ENCODE results near the gene XPNPEP2.

The XPNPEP2 gene

DNA sequence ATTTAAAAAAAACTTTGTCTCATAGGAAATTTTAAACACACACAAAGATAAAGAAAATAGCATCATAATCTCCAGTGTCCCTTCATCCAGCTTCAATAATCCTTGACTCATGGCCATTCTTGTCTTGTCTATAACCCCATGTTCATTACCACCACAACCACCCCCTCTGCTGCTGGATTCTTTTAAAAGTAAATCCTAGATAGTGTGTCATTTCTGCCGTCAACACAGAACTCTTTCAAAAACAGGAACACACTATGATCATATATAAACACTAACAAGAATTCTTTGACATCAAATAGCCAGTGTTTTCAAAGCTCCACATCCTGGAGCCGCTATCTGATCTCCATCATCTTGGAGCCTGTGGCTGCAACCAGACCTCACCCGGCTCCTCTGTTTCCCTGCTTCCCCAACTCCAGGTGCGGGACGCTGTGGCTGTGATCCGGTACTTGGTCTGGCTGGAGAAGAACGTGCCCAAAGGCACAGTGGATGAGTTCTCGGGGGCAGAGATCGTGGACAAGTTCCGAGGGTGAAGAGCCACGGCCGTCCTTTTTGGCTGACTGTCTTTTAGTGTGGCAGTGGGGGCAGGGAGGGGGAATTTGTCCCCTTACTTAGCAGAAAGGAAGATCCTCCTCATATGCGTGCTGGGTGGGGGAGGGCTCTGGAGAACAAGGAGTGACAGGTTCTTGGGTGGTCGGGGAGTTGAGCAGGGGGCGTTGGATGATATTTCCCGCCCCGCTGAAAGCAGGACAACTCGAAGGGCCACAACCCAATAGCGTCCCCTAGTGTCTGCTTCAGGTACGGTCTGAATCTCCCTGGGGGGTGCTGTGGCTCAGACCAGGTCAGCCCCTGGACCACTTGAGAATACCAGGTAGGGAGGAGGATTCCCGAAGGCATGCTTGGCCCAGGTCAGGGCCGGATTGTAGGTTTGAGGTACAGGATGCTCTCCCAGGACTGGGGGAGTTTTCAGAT is 15.6 kb downstream of the XPNPEP2 start:
- peak; percentile 9 for DNase-seq

DNA sequence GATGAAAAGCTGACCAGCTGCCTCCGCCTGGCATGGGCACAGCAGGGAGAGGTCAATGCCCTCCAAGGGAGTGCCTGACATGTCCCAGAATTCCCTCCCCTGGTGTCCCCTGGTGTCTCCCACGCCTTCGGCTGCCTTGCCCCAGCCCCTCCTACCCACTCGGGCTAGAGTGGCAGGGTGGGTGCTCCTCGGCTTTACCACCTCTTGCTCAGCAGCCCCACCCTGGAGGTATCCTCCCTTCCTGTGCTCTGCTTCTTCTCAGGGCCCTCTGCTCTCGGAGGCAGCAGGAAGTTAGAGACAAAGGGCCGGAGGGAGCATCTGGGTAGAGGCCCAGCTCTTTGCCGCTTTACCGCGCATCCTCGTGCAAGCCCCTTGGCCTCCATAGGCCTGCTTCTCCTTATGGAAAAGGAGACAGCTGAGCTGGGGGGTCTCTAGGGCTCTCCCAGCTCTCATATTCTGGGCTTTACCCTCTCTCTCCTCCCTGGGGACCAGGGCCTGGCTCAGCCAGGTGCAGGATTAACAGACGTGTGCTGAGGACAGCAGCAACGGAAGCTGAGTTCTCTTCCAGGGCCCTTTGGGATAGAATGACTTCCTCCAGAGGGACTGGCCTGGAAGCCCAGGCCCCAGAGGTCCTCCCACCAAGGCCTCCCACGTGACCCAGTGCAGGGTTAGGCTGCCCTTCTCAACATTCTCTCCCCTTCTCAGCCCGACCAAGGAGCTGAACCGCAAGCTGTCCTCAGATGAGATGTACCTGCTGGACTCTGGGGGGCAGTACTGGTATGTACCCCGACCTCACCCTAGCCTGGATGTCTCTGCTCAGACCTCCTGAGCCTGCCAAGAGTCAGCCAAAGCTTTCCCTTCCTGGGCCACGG is 17.2 kb downstream of the XPNPEP2 start:
- DNase-seq = peak; percentile 62

DNA sequence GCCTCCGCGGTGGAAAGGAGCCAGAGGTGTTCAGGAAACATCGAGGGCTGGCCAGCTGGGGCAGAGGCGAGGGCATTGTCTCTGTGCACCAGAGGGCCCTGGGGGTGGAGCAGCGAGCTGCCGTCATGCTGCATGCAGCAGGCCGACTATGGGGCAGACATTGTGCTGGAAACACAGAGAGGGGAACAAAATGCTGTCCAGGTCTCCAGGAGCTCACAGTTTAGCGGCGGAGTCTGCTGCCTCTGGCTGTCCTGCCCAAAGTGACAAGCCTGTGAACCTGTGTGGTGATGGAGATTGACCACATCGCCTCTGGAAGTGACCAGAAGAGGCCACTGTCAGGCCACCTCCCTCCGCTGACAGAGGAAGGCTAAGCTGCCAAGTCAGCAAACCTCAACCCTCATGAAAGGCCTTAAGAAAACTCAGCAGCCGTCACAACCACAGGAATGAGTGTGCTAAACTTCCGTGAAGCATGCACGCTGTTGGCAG is 20.8 kb downstream of the XPNPEP2 start:
- peak; percentile 69 for DNase-seq

DNA sequence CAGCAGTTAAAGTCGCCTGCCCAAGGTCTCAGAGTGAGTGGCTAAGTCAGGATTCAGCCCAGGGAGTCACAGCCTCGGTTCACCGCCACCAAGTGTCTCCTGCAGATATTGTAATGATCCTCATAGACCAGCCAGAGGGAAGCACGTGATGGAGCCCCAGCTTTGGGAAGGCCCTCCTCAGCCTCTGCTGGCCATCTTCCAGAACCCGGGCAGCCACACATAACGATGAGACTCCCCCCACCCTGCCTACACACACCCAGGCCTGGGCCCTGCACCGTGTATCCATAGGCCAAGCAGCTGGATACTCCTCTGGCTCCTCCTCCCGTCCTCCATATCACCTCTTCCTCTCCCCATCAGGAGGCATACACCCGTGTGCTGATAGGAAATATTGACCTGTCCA is 21.4 kb downstream of the XPNPEP2 start:
- DNase-seq = no peak

DNA sequence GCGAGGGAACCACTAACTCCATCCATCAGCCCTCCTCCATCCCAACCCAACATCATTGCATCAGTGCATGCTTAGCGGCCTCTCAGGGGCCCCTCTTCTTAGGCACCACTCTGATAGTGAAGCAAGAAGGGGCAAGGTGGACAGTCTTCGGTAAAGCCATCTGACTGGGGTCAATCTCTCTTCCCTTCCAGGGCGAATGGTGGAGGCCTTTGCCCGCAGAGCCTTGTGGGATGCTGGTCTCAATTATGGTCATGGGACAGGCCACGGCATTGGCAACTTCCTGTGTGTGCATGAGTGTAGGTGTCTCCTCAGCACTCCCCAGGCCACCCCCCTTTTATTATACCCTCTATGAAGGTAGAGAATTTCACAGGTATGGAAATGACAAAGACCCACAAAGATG is 22.2 kb downstream of the XPNPEP2 start:
- no peak for DNase-seq

DNA sequence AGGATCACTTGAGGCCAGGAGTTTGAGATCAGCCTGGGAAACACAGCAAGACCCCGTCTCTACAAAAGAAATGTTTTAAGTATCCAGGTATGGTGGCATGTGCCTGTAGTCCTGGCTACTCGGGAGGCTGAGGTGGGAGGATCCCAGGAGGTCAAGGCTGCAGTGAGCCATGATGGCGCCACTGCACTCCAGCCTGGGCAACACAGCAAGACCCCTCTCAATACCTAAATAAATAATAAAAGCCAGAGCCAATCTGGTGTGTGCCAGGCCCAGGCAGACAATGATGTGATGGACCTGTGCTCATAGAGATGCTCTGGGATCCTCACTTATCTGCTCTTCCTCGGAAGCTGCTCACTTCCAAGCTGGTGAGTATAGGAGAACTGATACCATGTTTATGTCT is 22.8 kb downstream of the XPNPEP2 start:
- no peak for DNase-seq

DNA sequence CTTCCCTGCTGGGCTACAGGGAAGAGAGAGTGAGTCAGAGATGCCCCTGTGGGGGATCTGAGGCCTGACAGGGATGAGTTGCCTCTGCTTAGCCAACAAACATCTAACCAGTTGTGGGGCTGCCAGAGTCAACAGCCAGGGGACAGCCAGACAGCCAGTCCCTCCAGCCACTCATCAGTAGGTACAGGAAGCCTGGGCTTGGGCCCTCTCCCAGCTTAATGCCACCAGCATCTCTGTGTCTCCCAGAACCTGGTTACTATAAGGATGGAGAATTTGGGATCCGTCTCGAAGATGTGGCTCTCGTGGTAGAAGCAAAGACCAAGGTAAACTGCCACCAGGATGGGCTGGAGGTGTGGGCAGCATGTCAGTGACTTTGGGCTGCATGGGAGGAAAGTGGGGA is 23.7 kb downstream of the XPNPEP2 start:
- no peak for DNase-seq

DNA sequence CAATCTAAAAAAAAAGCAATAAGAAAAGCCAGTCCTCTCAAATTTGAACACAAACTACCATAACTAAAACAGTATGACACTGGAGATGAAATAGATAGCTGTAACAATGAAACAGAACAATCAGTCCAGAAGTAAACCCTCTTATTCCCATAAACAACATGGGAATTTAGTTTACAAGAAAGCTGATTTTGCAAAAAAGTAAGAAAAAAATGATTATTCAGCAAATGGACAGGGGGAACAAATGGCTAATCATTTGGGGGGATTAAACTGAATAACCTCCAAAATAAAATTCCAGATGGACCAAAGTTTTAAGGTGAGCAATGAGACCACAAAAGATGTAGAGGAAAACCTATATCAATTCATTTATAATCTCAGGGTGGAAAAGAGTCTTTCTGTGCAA is 24.9 kb downstream of the XPNPEP2 start:
- DNase-seq = no peak

DNA sequence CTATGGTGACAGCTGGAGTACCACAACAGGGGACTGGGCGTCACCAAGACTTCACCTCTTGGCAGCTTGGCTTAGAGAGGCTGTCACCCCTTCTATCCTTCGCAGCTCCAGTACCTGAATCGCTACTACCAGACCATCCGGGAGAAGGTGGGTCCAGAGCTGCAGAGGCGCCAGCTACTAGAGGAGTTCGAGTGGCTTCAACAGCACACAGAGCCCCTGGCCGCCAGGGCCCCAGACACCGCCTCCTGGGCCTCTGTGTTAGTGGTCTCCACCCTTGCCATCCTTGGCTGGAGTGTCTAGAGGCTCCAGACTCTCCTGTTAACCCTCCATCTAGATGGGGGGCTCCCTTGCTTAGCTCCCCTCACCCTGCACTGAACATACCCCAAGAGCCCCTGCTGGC is 29.4 kb downstream of the XPNPEP2 start:
- DNase-seq = no peak

DNA sequence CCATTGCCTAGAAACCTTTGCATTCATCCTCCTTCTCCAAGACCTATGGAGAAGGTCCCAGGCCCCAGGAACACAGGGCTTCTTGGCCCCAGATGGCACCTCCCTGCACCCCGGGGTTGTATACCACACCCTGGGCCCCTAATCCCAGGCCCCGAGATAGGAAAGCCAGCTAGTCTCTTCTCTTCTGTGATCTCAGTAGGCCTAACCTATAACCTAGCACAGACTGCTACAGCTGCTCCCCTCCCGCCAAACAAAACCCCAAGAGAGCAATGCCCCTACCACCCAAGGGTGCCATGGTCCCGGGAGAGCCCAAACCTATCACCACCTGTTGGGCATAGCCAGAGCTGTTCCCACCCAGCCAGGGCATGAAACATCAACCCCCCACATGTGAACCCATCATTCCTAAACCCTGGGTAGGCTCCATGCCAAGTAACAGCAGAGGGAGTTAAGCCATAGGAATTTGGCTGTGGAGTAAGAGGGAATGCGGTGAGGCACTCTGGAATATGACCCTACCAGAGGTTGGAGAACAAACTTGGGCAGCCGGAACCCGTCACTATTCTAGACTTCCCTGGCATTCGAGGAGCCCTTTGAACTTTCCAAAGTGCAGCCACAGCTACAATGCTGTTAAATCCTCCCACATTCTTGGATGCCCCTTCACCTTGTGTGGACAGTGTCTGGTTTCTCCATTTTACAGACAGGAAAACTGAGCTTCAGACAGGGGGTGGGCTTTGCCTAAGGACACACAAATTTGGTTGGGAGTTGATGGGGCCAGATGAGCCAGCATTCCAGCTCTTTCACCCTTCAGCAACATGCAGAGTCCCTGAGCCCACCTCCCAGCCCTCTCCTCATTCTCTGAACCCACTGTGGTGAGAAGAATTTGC is 30.0 kb downstream of the XPNPEP2 start:
- no peak for DNase-seq

DNA sequence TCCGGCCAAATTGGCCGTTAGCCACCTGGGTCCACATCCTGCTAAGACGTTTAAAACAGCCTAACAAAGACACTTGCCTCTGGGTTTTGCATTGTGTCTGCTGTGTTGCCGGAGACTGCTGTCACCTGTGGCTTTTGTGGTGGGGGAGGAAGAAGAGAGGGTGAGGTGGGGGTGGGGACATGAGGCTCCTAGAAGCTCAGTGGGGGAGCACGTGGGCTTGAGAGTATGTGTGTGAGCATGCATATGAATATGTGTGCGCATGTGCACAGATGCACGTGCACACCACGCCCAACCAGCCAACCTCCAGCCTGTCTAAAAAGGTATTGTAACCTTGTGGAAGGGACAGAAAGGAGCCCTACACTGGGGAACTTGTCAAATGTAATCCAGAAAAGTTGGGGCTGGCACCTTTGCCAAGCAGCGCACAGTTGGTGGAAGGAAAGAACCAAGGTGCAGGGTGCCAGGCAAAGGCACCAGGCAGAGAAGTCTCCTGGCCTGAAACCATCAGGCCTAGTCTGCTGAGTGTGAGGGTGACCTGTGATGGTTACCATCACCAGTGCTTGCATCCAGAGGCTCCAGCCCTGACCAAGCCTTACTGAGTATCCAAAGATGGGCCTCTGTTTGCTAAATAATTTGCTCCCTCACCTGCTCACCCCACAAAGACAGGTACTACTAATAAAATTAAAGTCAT is 30.8 kb downstream of the XPNPEP2 start:
- peak; percentile 87 for DNase-seq

DNA sequence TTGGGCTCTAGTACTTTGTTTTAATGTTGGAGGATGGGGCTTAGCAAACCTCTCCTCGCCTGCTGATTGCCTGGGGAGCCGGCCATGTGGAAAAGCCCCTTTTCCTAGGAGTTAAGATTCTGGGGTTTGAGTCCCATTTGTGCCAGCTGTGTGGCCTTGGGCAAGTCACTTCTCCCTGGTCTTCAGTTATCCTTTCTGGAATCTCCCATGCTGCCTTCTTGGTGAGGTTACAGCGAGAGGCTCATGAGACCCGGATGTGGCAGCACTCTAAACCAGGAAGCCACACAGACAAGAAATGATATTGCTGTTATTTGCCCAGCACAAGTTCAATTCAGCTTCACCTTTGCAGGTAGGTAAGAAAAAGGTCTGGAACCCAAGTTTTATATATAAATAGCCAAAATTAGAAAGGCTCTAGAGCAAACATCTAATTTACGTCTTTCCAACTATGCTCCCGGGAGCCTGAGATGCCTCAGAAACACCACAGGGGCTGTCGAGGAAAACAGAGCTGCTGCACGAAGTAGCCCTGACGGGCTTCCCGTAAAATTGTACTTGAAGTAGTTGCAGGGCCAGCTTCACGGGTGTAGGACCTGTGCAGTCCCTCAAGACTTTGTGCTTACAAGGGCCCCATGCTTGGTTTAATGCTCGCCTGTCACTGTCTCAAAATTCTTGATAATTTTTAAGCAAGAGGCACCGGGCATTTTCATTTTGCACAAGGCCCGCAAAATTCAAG is 32.7 kb downstream of the XPNPEP2 start:
- DNase-seq = peak; percentile 64

DNA sequence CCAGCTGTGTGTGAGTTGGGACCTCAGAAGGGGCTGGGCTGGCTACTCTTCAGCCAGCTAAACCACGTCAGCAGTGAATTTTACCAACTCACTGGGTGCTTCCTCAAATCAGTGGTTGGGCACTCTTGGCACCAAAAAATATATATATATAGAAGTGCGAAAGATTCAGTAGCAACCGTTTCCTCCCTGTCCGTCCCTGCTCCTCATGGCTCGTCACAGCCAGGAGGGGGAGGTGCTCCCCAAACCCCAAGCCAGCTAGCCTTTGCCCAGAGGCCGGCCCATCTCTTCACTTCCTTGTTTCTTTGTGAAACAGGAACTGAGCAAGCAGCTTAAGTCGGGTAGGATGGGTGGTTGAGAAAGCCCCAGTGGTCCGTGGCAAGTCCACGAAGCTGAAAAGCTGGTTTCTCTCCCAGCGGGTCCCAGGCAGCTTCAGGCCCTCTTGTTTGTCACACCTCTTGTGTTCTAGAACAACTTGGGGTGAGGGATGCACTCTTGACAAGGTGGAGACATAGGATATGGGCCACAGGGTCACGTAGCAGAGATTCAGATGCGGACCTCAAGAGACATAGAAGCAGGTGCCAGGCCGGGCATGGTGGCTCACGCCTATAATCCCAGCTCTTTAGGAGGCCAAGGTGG is 34.1 kb downstream of the XPNPEP2 start:
- DNase-seq = peak; percentile 51

DNA sequence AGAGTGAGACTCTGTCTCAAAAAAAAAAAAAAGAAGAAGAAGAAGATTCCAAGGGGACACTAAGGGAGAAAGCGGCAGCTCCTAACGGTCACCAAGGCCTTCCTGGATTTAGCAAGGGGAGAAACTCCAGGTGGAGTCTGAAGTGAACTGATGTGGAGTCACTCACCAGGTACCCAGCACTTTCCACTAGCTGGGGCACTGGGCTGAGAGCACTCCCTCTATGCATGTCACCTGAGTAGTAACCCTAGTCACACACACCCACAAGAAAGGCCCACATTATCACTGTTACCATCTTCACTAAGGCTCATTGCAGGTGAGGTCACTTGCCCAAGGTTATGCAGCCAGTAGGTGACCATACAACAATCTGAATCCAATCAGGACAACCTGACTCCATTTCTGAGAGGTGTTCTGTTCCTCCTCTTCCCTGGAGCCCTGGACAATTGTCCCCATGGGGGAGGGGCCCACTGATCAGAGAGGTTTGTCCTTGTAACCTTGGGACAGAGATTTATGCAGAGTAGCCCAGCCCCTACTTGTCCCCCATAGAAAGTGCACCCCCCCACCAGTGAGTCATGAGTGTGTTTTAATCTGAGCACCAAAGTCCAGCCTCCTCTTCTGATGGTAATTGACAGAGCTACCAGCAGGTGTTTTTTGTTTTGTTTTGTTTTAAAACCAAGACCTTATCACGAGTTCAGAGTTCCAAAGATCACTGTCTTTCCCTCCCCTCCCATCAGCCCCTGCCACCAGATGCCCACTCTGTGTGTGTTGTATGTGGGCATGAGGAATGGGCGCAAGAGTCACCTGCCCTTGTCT is 35.1 kb downstream of the XPNPEP2 start:
- peak; percentile 52 for DNase-seq

DNA sequence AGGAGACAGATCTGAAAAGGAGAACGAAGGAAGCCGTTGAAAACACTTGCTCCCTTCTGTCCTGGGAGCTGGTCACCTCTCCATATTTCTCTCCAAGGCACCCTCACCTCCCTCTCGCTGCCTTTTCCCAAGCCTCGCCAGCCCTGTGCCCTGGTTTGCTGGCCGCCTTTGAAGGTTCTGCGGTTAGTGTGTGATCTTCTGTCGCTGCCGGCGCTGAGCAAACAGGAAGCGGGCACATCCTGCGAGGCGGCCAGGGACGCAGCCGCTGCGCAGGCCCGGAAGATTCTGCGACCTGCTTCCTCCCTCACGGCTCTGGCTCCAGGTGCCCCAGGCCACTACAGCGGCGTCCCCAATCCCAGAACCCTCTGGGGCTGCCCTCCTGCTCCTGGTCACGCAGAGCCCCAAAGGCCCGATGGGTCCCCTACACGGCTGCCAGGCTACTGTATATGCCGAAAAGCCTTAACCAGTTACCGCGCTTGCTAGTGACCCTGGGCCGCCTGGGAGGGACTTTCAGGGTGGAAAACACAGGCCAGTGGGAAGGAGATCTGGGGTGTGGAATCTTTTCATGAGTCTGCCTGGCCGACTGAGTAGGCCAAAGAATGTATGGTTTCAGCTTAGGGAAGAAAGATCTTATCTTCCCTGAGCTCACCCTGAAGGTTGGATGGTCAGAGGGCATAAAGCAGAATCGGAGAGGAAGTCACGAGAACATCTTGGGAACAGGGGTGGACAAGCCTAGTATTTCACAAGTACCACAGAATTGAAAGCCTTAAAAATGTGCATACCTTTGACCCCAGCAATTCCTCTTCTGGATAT is 38.6 kb downstream of the XPNPEP2 start:
- DNase-seq = peak; percentile 83

DNA sequence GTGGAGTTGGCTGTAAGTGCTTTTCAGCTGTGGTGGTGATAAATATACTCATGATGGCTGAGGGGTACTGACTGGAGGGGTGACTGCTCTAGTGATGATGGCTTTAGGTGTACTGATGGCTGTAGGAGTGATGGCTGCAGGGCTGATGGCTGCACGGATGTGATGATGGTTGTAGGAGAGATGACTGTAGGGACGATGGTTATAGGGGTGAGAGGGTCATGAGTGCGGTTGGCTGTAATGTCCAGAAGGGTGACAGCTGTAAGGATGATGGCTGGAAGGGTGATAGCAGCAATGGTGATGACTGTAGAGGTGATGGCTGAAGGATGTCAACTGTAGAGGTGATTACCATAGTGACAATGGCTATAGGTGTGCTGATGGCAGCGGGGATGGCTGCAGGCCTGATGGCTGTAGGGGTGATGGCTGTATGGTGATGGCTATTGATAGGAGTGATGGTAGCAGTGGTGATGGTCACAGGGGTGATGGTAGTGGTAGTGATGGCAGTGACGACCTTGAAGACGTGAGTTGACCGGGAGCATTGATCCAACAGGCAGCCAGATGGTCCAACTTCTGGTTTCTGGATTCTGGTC is 40.4 kb downstream of the XPNPEP2 start:
- DNase-seq = no peak

DNA sequence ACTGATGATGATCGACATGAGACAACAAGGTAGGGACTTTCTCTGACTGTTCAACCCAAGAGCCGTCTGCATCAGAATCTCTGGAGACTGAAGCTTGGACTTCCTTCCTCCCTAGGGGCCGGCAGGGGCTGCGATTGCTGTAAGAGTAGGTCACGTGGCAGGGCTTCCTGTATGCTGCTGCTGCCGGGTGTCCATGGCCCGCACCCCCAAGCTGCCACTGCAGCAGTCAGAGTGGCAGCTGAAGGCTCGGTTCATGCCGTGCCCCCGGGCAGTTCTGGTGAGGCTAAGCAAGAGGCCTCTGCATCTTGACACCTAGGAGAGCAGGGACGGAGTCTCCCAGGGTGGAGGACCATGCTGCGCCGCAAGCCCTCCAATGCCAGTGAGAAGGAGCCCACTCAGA is 41.0 kb downstream of the XPNPEP2 start, which contains the start of gene SASH3:
SASH3 (plus strand) TSS at position 203 of the 400 bp plus-strand sequence; CDS start at position 352, 149 bp downstream.
- peak; percentile 80 for DNase-seq

DNA sequence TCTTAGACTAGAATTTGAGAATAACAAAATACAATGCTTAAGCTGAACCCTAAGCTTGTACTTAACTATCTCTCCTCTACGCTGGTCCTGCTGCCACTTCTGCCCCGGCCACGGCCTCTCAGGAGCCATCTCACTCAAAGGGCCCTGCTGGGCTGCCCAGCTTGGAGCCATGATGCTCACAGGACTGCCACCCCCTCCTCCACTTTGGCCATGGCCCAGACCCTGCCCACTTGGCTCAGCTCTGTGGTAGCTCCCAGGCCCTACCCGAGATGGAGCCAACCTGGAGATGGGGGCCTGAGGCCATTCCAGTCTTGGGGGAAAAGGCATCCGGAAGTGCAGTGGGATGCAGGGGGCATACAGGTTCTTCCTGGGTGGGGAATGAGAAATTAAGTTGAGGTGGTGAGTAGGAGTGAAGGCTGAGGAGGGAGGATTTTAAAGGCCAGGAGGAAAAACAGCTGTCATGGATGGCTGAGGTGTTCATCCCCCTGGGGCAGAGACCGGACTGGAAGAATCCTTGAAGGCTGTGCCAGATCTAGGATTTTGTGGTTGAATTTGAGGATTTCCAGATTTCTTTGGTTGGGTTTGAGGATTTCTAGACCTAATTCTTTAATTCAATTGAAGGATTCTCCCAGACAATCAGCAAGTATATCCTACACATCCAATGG is 41.8 kb downstream of the XPNPEP2 start:
- no peak for DNase-seq

Measured in CD4-positive, alpha-beta T cell treated with Interleukin-17A for 4 hours (primary cell).